ENCODE results near the gene VWF. TPM values are rescaled to one million over a fixed set of nuclear protein-coding genes. Genes with fewer than 3 reads are reported as not detected.

VWF gene
- total and polyA plus RNA-seq, 2 donors (not counting 1 experiment from before 2014, with no cell fraction given) = not detected

GRCh38 chr12:6059860-6060565 is 64.5 kb downstream of the VWF start:
- Mint-ChIP-seq H3K4me3 (no peak overlapping the region), H3K9me3 (ENCODE audit: insufficient read depth) (no peaks in the 10 kb centered on the region), H3K27ac (no peak overlapping the region), H3K4me1 (no peaks in the 10 kb centered on the region), H3K27me3 (peaks cover 31% of the 10 kb centered on the region)
- H3K36me3 ChIP-seq (replicated peaks in 1 of 2; ENCODE audit: control extremely low read depth in 1 of 2, control insufficient read depth in 1 of 2, extremely low read depth in 1 of 2, insufficient read depth in 2 of 2, low read length in 1 of 2) = no peaks in the 10 kb centered on the region
- TF ChIP-seq CTCF (IDR thresholded peaks at IDR 0.05) = no peak
- no peak for TF ChIP-seq EZH2 (IDR thresholded peaks at IDR 0.05; ENCODE audit: borderline replicate concordance, insufficient read depth, low read depth, low read length, poor library complexity, severe bottlenecking)
- no peak overlapping the region for H2AFZ ChIP-seq (ENCODE audit: insufficient read depth, low read depth, low read length, poor library complexity, severe bottlenecking)
- no peak for DNase-seq
- peaks cover 0 to 5% (median 0%) of the 10 kb centered on the region in 3 donors for H3K9me3 ChIP-seq (ENCODE audit: control extremely low read depth in 1 of 3, control insufficient read depth in 2 of 3, insufficient read depth in 1 of 3, low read length in 2 of 3)
- H3K4me3 ChIP-seq (ENCODE audit: control extremely low read depth in 1 of 5, extremely low read depth in 1 of 5, insufficient read depth in 1 of 5, low read depth in 2 of 5, low read length in 4 of 5) = no peak overlapping the region
- WGBS (ENCODE audit: insufficient coverage) = 75% methylated on average over 14 of the region's 14 CpGs
- no peak overlapping the region for H3K9ac ChIP-seq (ENCODE audit: low read length)
- ChIA-PET POLR2A (no interaction called here), CTCF (interaction anchor here (1.1 to 1.4 kb wide), 3 partner anchors 219 to 228 kb away, joined by 3 to 4 read pairs (median 3); no protein-coding TSS in a partner anchor)
- H3K4me2 ChIP-seq (replicated peaks; ENCODE audit: low read depth, low read length, poor library complexity, severe bottlenecking) = no peak overlapping the region
- H4K20me1 ChIP-seq (ENCODE audit: control insufficient read depth, insufficient read depth, low read length, poor library complexity, severe bottlenecking) = no peaks in the 10 kb centered on the region
- peaks cover 7 to 10% of the 10 kb centered on the region in 2 donors for H3K4me1 ChIP-seq (ENCODE audit: control insufficient read depth in 2 of 2, insufficient read depth in 2 of 2, low read length in 2 of 2)
- H3K79me2 ChIP-seq (ENCODE audit: control insufficient read depth, insufficient read depth, low read length) = no peaks in the 10 kb centered on the region
- peaks cover 0 to 15% (median 3%) of the 10 kb centered on the region in 4 experiments for H3K27me3 ChIP-seq (replicated peaks in 1 of 4; ENCODE audit: control extremely low read depth in 1 of 4, control insufficient read depth in 3 of 4, insufficient read depth in 4 of 4, low read length in 3 of 4)
- no peak overlapping the region for H3K27ac ChIP-seq (ENCODE audit: low read length in 2 of 2)
- no peak for ATAC-seq (ENCODE audit: low read depth)
- intact Hi-C loops (cut with micrococcal nuclease) = loop anchor here (10.0 kb wide), 1 partner anchor 135 kb away; no protein-coding TSS in a partner anchor

GRCh38 chr12:6059221-6059620 is 65.2 kb downstream of the VWF start:
- Histone ChIP-seq H3K36me3 (replicated peaks in 1 of 2; ENCODE audit: control extremely low read depth in 1 of 2, control insufficient read depth in 1 of 2, extremely low read depth in 1 of 2, insufficient read depth in 2 of 2, low read length in 1 of 2) (no peaks in the 10 kb centered on the region), H3K9me3 (ENCODE audit: control extremely low read depth in 1 of 3, control insufficient read depth in 2 of 3, insufficient read depth in 1 of 3, low read length in 2 of 3) (peaks cover 0 to 5% (median 0%) of the 10 kb centered on the region in 3 donors), H3K79me2 (ENCODE audit: control insufficient read depth, insufficient read depth, low read length) (no peaks in the 10 kb centered on the region), H3K9ac (ENCODE audit: low read length) (no peak overlapping the region), H2AFZ (ENCODE audit: insufficient read depth, low read depth, low read length, poor library complexity, severe bottlenecking) (no peak overlapping the region), H4K20me1 (ENCODE audit: control insufficient read depth, insufficient read depth, low read length, poor library complexity, severe bottlenecking) (no peaks in the 10 kb centered on the region), H3K4me3 (ENCODE audit: control extremely low read depth in 1 of 5, extremely low read depth in 1 of 5, insufficient read depth in 1 of 5, low read depth in 2 of 5, low read length in 4 of 5) (no peak overlapping the region), H3K27me3 (replicated peaks in 1 of 4; ENCODE audit: control extremely low read depth in 1 of 4, control insufficient read depth in 3 of 4, insufficient read depth in 4 of 4, low read length in 3 of 4) (peaks cover 0 to 15% (median 3%) of the 10 kb centered on the region in 4 experiments), H3K4me2 (replicated peaks; ENCODE audit: low read depth, low read length, poor library complexity, severe bottlenecking) (no peak overlapping the region), H3K27ac (ENCODE audit: low read length in 2 of 2) (no peak overlapping the region), H3K4me1 (ENCODE audit: control insufficient read depth in 2 of 2, insufficient read depth in 2 of 2, low read length in 2 of 2) (peaks cover 7 to 10% of the 10 kb centered on the region in 2 donors)
- ChIA-PET POLR2A (no interaction called here), CTCF (no interaction called here)
- Mint-ChIP-seq H3K4me1 (no peaks in the 10 kb centered on the region), H3K9me3 (ENCODE audit: insufficient read depth) (no peaks in the 10 kb centered on the region), H3K4me3 (no peak overlapping the region), H3K27me3 (peaks cover 33% of the 10 kb centered on the region), H3K27ac (no peak overlapping the region)
- intact Hi-C loops (cut with micrococcal nuclease) = no loop called here
- TF ChIP-seq EZH2 (IDR thresholded peaks at IDR 0.05; ENCODE audit: borderline replicate concordance, insufficient read depth, low read depth, low read length, poor library complexity, severe bottlenecking) = no peak
- TF ChIP-seq CTCF (IDR thresholded peaks at IDR 0.05) = no peak
- ATAC-seq (ENCODE audit: low read depth) (no peak), DNase-seq (no peak)
- WGBS (ENCODE audit: insufficient coverage) = 100% methylated on average over 1 of the region's 3 CpGs
